GM20000 (cell line): ENCODE measurements around the gene UAP1L1.

Experiments
- DNase-seq: peaks from one replicate; pipeline ENCODE4 v3.0.0; 2012; ENCODE audit warnings: low spot score
- CTCF ChIP-seq: IDR thresholded peaks from 2 replicates; pipeline ENCODE4 v1.5.1; 2012; ENCODE audit warnings: mild to moderate bottlenecking, control low read depth; ENCODE audit errors: extremely low read depth, missing control alignments

UAP1L1 gene

GRCh38 chr9:137038916-137039315 is 38.4 kb upstream of the UAP1L1 start:
- TF ChIP-seq CTCF, result no peak
- no peak for DNase-seq

GRCh38 chr9:137039611-137040366 is 37.5 kb upstream of the UAP1L1 start:
- no peak for DNase-seq
- TF ChIP-seq CTCF, result no peak

DNA sequence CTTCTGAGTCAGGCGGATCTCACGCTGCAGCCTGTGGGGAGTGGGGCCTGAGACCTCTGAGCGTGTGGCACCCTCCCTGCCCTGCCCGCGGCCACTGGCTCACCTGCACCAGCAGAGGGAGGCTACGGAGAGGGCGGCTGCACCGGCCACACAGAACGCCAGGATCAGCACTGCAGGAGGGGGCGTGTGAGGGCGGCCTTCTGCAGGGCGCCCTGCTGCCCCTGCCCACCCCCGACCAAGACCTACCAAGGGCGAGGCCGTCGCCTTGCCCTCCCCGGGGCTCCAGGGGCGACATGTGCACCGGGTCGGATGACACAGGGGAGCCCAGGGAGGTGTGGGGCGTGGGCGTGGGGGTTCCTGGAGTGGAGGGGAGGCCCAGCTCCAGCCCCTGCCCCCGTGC is 36.7 kb upstream of the UAP1L1 start:
- DNase-seq, result no peak
- TF ChIP-seq CTCF, result no peak

GRCh38 chr9:137041124-137041523 is 36.2 kb upstream of the UAP1L1 start:
- TF ChIP-seq CTCF, result no peak
- no peak for DNase-seq

GRCh38 chr9:137042751-137043727 is 34.3 kb upstream of the UAP1L1 start:
- no peak for DNase-seq
- TF ChIP-seq CTCF, result no peak

DNA sequence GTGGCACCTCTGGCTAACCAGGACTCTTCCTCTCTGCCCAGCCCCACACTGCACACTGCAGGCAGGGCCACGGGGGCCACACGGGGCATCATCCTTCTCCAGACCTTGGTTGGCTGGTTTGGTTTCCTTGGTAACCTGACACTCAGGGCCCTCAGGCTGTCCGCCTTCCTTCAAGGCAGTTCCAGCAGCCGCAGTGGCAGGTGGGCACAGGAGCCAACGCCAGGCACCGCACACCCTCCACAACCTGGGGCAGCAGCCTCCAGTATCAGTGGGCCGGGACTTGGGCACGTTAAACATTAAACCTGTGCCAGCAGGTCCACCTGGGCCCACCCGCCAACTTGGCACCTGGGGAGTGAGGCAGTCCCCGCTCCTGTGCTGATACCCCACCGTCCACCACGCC is 33.3 kb upstream of the UAP1L1 start:
- DNase-seq, result no peak
- no peak for TF ChIP-seq CTCF
